NOMO-1 treated with DMSO at 0.1 percent for 48 hours (cell line): ENCODE data around the gene FXYD3.
"Not testable (repeated sequence)": the region's sequence is repeated elsewhere in the genome, so short reads cannot be mapped to it uniquely, and the experiment has no call there.

Experiments used
- DNase-seq: peaks from one replicate; lab custom pipeline; 2025; ENCODE audit not compliant: unreplicated experiment; lab: John Stamatoyannopoulos, UW

Gene FXYD3

DNA sequence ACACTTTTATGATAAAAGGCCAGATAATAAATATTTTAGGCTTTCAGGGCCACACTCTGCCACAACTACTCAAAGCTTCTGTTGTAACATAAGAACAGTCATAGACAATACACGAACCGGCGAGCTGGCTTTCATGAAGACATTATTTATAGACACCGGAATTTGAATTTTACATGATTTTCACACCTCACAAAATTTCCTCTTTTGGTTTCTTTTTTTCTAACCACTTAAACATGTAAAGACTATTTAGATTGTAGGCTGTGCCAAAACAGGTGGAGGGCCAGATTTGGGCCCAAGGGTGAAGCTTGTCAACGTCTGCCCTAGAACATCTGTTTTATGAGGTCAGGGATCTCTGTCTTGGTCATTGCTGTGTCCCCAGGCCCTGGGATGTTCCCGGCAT is 29.7 kb upstream of the FXYD3 start:
- DNase-seq = no peak

- no peak for DNase-seq
Observed at GRCh38 chr19:35086455-35086854, 29.2 kb upstream of the FXYD3 start.

DNA sequence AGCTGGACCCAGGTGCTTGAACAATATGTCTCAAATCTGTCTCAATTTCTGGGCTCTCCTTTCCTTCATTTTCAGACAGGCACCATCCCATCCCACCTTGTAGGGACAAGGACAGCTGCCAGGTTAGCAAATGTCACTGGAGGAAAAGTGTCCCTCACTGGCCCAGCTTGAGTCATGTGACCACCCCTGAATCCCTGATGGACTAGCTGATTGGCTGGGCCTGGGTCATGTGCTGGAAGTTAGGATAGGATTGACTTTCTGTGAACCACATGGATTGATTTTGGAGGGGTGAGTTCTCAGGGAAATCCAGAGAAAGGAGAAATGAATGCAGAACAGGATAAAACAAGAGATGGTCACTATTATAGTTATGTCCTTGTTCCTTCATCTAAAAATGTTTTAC is 28.2 kb upstream of the FXYD3 start:
- no peak for DNase-seq

- no peak for DNase-seq
Observed at GRCh38 chr19:35088131-35088913, 27.3 kb upstream of the FXYD3 start.

DNA sequence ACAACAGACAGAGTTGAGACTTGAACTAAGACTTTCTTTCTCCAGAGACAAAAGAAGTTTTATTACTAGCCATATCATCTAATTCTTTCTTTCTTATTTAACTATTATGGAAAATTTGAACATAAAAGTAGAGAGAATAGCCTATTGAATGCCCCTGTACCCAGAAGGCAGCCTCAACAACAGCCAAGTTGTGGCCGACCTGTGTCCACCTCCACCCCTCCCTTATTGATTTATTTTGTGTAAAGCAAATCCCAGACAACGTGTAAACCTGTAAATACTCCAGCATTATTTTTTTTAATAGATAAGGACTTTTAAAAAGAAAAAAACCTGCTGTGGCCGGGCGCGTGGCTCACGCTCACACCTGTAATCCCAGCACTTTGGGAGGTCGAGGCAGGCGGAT is 26.1 kb upstream of the FXYD3 start:
- no peak for DNase-seq

DNA sequence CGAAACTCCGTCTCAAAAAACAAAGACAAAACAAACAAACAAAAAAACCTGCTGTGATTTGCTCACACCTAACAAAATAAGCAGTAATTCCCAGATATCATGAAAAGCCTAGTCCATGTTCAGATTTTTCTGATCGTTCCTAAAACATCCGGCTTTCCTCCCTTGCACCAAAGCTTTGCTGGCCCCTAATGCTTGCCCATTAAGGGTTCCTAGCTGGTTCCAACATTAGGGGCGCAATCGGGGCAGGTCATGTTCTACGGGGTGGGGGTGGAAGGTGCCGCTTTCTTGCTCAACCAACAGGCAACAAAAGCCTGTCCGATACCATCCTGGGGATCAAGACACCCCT is 25.5 kb upstream of the FXYD3 start:
- no peak for DNase-seq

DNA sequence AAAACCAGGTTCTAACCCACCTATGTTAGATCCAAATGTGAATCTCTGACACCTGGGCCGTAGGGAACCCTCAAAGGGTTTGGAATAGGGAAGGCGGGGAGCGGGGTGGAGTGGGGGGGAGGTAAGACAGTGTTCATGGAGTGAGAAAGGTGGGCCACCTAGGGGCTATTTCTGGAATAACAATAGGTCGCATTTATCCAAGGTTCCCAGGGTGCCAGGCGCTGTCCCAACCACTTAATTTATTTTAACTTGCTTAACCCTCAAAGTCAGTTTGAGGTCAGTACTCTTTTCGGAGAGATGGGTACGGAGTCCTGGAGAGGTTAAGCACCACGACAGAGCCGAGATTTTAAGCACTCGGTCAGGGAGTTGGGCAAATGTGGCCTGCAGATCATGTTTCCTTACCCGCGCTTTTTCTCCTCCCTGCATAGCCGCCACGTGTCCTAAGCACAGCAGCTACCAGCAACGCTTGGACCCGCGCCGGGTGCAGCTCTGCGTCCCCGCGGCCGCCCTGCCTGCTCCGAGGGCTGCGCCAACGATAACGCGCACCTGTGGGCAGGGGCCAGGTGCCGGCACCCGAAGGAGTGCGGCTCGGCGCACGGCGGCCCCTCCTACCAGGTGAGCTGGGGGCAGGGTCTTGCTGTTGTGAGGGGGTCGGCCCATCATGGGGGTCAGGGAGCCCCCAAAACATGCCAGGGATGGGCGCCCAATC is 25.0 kb upstream of the FXYD3 start:
- DNase-seq = peak; percentile 29

DNA sequence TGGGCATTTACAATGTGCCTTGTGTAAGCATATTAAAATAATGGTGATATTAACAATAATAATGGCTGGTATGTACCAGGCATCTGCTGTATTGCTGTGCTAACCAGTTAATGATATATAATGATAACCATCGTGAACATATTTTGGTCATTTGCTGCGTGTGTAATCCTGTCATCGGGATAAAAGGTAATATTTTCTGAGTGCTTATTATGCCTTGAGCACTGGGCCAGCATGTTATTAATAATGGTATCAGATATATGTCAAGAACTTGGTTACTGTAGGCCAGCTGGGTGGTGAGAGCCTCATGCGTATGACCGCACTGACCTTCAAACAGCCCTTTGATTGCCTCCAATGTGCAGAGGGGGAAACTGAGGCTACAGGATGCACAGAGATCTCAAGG is 22.2 kb upstream of the FXYD3 start:
- DNase-seq = no peak

- no peak for DNase-seq
Observed at GRCh38 chr19:35093941-35094647, 21.5 kb upstream of the FXYD3 start.

GRCh38 chr19:35094656-35095055 is 21.0 kb upstream of the FXYD3 start:
- no peak for DNase-seq

DNA sequence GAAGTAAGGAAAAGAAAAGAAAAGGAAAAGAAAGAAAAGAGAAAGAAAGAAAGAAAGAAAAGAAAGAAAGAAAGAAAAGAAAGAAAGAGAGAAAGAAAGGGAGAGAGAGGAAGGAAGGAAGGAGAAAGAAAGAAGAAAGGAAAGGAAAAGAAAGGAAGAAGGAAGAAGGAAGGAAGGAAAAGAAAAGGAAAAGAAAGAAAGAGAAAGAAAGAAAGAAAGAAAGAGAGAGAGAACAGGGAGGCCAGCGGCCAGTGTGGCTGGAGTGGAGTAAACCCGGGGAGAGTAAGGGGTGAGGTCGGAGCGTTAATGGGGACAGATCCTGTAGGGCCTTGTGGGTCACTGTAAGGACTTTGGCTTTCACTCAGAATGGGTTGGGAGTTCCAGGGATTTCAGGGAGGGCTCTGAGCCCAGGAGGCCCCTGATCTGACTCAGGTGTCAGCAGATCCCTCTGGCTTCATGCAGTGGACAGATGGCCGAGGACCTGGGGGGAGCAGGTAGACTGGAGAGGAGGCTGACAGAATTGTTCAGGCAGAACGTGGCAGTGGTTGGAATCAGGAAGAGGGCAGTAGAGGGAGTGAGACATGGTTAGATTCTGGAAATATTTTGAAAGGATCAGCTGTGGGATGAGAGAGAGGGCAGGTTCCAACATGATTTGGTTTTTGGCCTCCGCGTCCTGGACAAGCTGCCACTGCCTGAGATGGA is 19.8 kb upstream of the FXYD3 start:
- DNase-seq = no peak

DNA sequence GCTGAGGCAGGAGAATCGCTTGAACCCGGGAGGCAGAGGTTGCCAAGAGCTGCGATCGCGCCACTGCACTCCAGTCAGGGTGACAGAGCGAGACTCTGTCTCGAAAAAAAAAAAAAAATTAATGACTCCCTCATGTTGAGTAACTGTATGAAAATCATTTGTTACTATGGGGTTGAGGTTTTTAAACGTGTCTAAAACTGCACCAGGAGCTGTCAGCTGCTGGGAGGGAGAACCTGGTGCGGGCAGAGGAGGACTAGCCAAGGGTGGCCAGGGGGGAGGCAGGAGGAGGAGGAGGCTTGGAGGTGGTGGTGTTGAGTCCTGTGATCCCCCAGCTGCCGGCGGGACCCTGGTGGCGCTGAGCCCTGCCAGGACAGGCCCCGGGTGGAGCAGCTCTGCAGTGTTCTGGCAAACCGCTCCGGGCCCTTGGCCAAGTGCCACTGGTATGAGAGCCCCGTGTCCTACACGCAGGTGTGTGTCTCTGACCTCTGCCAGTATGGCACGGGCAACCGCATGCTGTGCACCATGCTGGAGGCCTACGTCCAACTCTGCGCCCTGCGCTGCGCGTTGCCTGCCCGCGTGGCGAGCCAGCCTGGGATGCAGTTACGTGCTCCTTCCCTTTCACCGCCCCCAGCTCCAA is 17.1 kb upstream of the FXYD3 start:
- DNase-seq = no peak

- no peak for DNase-seq
Observed at GRCh38 chr19:35099155-35099896, 16.3 kb upstream of the FXYD3 start.

GRCh38 chr19:35099897-35100275 is 15.7 kb upstream of the FXYD3 start:
- DNase-seq = no peak

DNA sequence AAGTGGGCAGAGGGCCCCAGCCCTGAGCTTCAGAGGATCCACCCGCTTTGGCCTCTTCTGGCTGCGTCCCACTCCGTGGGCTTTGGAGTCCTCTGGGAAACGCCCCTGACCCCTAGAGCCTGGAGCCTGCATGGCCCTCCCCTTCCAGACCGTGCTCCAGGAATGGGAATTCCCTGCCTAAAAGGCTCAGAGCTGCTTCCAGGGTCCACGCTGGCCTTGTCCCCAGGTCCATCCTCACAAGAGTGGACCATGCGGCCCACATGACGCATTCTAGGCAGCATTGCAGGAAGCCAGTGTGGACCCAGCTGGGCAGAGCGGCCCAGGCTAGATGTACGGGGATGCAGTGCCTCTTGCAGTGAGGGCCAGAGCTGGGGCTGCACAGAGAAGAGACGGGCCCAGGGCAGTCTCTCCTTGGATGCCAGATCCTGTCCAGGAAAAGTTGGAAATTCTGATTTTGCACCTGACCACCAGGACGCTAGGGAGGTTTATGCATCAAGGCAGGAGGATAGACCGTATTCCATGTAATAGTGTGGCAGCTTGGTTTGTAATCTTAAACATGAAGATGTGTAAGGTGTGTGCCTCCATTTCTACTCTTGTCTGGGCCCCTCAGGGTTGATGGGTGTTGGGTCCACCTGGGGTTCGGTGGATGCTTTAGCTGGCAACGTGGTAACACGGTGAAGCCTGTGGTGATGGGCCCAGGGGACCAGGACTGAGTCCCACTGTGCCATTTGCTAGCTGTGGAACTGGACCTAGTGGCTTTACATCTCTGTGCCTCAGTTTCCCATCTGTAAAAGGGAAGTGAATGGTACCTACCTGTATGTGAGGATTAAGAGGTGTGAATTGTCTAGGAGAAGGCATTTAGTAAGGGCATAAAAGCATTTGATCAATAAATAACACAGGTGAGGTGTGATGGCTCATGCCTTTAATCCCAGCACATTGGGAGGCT is 14.8 kb upstream of the FXYD3 start:
- no peak for DNase-seq

- DNase-seq = not testable (repeated sequence)
Observed at GRCh38 chr19:35101949-35102348, 13.7 kb upstream of the FXYD3 start.

GRCh38 chr19:35103614-35104013 is 12.0 kb upstream of the FXYD3 start:
- not testable (repeated sequence) for DNase-seq

DNA sequence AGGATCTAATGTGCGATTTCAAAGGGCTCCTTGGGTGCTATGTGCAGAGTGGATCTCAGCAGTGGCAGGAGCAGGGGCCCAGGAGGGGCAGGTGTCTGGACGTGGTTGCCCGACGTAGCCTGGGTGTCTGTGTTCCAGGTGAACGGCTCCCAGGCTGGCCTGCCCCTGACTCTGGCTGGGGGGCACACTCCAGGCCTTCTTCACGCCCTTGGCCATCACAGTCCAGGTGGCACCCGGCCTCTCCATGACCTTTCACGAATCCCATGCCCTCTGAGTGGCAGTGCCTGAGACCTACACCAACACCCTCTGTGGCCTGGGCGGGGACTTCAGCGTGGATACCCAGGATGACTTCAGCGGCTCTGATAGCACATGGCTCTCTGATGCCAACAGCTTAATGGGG is 11.3 kb upstream of the FXYD3 start:
- DNase-seq = no peak

DNA sequence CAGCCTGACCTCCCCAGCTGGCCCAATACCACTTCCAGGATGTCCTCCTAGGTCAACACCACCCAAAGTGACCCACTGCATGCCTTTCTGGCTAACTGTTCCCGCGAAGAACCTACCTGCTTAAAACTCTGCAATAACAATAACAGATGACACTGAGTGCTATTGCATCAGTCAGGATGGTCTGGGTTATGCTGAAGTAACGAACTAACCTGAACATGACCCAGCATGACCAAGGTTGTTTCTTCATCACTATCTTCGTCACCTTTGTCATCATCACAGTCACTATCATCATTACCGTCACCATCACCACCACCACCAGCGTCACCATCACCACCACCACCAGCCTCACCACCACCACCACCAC is 10.6 kb upstream of the FXYD3 start:
- DNase-seq = no peak
